ENCODE results near the gene FSTL5.

DNA sequence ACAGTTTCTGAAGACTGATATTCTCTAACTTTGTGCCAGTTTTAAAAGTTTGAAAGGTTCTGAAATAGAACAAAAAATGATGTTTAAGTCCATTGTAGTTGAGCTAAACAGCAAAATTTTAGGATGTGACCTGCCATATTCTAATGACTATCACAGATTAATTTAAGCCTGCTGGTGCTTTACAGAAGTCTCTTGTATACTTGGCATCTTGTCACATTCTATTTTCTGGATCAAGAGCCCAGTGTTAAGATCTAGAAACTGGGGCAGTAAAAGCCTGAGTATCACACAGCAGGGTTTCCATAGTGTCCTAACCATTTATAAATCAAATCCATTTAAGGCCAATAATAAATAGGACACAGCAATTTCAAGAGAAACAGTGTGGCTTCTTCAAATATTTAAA, 12.4 kb downstream of the FSTL5 start:
- TF ChIP-seq, protein P1, sequence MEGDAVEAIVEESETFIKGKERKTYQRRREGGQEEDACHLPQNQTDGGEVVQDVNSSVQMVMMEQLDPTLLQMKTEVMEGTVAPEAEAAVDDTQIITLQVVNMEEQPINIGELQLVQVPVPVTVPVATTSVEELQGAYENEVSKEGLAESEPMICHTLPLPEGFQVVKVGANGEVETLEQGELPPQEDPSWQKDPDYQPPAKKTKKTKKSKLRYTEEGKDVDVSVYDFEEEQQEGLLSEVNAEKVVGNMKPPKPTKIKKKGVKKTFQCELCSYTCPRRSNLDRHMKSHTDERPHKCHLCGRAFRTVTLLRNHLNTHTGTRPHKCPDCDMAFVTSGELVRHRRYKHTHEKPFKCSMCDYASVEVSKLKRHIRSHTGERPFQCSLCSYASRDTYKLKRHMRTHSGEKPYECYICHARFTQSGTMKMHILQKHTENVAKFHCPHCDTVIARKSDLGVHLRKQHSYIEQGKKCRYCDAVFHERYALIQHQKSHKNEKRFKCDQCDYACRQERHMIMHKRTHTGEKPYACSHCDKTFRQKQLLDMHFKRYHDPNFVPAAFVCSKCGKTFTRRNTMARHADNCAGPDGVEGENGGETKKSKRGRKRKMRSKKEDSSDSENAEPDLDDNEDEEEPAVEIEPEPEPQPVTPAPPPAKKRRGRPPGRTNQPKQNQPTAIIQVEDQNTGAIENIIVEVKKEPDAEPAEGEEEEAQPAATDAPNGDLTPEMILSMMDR (IDR thresholded peaks at IDR 0.05; ENCODE audit: poor library complexity), result no peak
- TF ChIP-seq EZH2phosphoT487 (IDR thresholded peaks at IDR 0.05; ENCODE audit: low read depth, severe bottlenecking, unreplicated experiment) (no peak), EZH2 (IDR thresholded peaks at IDR 0.05; ENCODE audit: borderline replicate concordance) (no peak)

All from hepatocyte (in vitro differentiated cells).